GM20431 (cell line): ENCODE measurements around the gene TMEM154.

ENCODE experiments used
- in situ Hi-C: fragments of 300-500 bp; cut with MseI, MboI; formaldehyde crosslinking; loops from one replicate; pipeline ENCODE4 v1.15.0; 2020; ENCODE audit warnings: low sequenced_read_pairs; ENCODE audit not compliant: unreplicated experiment

Gene TMEM154

GRCh38 chr4:152697284-152698088 is 17.7 kb upstream of the TMEM154 start:
- in situ Hi-C loops = no loop called here

DNA sequence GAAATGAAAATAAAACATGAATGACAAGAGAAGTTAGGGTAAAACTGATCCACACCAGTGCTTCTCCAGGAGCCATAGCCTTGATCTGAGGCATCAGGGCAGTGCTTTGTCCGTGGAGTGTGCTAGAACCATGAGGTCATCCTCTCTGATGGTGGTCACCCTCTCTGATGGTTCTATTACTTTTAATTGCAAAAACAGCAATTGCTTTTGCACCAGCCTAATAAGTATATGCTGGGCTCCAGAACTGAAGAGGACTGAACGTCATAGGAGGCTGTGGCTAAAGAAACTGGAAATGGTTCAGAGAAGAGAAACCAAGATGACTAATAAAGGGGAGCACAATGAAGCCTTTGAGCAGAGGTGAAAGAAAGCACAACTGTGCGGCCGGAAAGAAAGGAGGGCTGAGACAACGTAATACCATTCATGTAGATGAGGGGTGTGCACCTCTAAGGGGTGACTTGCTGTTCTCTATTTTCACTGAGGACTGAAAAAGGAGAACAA is 17.0 kb upstream of the TMEM154 start:
- in situ Hi-C loops = no loop called here

DNA sequence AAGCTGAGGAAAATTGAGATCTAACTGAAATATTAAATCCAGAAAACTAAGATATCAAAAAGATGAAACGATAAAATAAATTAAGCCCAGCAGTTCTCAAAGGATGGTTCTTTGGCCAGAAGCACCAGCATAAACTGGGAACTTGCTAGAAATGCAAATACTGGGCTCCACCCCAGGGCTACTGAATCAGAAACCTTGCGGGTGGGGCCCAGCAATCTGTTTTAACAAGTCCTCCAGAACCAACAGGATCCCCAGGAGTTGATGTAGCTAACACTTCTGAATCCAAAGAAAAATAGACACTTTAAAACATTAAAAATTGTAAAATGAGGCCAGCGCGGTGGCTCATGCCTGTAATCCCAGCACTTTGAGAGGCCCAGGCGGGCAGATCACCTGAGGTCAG is 14.1 kb upstream of the TMEM154 start:
- in situ Hi-C loops = no loop called here

DNA sequence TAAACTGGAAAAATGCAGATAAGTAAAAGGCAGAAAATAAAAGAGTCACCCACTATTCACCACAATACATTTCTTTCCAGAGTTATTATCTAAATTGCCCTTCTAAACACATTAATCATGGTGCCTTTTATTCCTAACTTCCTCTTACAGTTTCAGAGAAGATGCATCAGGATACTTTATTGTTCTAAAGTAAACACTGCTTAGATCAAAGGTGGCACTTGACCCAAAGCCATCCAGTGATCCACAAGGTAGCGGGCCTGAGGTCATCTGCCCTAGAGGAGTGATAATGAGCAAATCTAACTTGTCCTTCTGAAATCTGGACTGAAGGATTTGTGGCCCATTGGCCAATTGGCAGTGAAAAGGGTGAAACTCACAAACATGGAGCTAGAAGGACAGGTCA is 12.0 kb upstream of the TMEM154 start:
- in situ Hi-C loops = no loop called here

DNA sequence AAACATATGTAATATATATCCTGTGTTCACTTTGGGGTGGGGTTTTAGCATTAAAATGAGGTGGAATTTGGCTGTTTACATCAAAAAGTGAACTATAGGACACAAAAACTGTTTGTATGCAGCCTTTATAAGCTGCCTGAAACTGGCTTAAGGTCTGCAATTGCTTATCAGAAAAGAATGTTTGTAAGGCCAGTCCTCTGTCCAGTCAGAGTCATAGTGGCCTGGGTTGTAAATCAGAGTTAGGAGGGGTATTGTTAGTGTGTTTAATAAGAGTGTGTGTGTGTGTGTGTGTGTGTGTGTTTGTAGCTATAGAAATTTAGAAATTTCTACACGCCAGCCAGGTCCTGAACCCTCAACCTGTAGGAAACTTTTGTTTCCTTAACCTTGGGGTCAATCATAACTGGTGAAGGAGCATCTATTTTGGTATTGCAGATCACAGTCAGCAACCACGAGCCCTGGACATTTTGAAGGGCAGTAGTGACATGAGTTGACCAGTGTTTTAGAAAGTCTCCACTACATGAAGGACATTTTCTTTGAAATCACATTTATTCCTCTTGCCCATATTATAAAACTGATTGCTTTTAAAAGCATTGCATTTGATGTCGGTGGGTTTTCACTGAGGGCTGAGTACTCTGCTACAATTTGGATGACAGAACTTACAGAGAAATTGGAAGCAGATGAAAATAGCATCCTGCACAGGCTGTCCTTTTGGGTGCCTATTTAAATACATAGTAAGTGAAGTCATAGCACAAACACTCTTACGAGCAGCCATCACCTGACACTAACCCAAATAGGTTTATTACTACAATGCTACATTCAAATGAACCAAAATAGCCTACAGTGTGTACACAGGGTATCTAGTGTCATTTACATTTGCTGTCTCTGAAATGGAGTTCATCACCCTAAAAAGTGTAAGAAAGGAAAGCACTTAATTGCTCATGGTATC is 11.2 kb upstream of the TMEM154 start:
- in situ Hi-C loops = no loop called here

GRCh38 chr4:152689615-152690501 is 10.1 kb upstream of the TMEM154 start:
- in situ Hi-C loops = no loop called here

DNA sequence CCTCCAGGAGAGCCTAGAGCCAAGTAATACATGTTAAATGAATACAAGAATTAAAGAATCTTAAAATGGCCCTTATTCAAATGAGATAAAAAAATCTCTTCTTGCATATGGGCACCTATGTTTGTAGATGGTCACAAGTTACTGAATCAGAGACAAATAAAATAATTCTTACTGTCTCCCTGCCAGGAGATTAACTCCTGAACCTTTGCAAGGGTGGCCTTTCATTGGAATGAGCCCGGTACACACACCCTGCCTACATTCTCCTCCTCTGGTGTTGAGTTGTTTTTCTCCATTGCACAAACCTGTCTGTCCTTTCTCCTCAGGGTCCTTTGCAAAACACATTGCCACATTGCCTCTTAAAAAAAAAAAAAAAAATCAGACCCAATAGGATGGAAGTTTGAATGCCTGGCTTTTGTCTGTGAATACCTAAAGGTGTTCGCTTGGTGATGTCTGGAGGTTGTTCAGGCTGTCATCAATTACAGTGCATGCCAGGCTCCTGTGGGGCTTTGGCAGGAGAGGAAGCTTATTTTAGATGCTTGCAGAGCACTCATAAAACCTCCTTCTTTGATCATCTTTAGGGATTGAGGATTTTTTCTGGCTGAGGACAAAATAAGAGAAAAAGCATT is 8.3 kb upstream of the TMEM154 start:
- in situ Hi-C loops = no loop called here

GRCh38 chr4:152686452-152687013 is 6.7 kb upstream of the TMEM154 start:
- in situ Hi-C loops = no loop called here

DNA sequence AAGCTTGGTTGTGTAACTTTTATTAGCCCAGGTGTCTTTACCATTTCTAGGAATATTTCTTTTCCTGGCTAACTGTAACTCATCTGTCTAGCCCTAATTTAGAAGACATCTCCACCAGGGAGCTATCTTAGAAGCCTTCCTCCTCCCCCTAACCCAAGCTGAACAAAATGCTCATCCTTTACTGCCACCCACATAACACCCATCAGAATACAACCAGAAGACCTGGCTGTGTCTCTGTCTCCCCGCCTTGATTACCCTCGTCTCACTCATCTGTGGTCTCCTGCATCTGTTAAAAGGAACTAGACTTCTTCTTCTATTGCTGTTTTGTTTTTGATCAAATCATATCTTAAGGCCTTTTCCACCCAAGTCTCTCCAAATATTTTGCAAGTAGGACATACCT is 4.8 kb upstream of the TMEM154 start:
- in situ Hi-C loops = no loop called here

DNA sequence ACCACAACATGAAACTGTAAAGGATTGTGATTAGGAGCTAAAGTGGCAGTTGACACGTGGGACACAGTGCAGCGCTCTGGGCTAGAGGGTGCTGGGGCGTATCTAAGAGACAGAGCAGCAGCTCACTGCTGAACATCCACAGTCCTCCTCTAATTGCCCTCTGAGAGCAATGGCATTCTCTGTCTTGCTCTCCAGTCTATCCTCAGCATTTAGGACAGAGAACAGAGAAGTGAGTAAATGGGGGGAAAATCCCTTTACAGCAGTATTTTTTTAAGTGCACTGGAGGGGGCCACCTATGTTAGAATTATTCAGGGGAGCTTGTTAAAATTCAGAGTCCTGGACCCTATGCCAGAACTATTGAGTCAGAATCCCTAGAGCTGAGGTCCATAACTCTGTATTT is 4.2 kb upstream of the TMEM154 start:
- in situ Hi-C loops = no loop called here

DNA sequence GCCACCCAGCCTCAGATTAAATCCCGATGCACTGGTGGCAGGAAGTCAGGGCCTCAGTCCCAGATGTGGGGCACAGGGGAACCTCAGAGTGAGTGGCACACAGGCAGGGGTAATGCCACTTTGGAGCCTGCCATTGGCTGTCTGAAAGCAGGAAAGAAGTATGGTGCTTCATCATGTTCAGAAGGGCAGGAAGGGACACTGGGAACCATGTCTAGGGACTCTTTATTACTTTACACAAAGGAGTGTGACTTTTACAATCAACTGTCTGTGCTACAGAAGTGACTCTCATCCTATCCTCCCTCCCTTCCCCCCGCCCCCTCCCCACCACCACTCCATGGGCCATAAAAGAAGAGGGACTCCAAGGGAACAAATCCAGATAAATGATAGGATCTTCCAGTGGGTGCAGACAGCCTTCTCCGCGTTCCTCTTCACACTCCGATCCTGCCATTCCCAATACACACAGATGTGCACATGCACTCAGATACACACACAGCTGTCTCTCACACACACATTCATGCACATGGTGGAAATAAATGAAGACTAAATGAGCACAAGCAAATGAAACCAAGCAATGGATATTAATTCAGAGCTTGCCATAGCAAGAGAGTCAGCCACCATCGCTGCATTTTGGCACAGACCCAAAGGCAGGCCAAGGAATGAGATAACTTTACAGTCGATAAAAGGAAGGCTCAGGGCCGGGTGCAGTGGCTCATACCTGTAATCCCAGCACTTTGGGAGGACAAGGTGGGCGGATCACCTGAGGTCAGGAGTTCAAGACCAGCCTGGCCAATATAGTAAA is 2.5 kb upstream of the TMEM154 start:
- in situ Hi-C loops = no loop called here

DNA sequence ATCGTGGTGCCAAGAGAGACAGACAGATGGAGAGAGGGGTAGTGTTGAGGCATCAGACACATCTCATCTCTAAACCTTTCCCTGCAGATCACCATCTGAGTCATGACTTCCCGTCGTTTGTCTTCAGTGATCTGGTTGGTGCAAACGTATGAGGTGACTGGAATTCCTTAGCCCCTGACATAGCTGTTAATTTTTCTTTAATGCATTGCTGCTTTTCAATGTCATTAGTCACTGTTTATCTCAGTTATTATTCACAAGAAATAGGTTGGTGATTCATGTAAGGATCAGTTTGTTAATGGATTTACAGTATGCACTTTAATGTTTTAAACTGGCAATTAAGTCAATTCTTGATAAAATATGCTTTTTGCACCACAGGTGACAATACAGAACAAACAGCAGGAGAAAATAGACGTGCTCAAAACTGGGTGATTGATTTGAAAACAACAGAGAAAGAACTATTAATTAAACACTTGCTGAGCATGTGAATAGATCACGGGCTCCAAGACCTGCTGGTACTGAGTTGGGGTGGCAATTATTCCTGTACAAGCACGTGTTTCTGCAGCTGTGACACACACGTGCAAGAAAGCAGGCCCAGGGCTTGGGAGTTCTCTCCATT is 1.3 kb upstream of the TMEM154 start:
- in situ Hi-C loops = no loop called here

DNA sequence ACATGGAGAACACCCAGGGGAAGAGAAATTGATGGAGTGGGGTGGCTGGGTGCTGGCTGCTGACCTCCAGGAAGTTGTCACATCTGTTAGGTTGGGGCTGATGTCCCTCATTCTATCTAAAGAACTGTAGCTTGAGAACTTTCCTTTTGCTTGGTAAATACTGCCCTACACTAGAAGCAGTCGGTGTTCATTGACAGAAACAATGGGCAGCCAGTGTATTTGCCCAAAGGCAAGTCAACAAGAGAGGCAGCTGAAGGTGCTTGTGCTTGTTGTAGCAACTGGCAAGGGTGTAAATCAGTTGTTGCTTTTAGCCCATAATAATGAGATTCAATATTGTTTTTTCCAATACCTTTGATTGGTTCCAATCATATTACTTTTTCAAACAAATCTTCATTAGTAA is 956 bp downstream of the TMEM154 start:
- in situ Hi-C loops = no loop called here

DNA sequence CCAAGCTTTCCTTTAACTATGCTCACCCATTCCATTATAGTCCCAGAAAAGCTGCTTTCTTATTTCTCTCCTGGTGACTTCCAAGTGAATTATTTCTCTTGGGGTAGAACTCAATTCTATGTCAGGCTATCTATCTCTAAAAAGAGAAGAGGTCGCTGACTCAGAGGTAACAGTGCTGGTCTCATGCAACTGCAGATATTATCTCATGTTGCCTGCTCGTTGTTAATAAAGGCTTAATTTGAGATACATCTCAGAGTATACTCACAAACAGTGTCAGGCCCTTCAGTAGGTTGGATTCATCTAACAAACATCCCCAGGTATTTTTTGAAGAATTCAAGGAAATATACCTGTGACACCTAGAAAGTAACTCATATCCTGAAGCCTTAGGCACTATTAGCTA is 2.7 kb downstream of the TMEM154 start:
- in situ Hi-C loops = no loop called here

- in situ Hi-C loops = no loop called here
Measured at GRCh38 chr4:152676052-152676854, 3.5 kb downstream of the TMEM154 start.

- in situ Hi-C loops = no loop called here
Measured at GRCh38 chr4:152674359-152674758, 5.4 kb downstream of the TMEM154 start.

DNA sequence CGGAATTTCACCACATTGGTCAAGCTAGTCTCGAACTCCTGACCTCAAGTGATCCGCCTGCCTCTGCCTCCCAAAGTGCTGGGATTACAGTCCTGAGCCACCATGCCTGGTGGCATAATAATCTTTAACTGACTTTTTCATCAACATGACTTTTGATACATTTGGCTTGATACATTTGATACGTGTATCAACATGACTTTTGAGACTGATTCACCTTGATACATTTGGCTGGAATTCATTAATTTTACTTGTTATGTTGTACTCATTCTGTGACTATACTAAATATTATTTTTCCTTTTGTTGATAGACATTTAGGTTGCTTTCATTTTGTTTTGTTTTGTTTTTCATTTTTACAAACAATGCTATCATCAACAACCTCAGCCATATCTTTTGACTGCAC is 6.3 kb downstream of the TMEM154 start:
- in situ Hi-C loops = no loop called here
